H9 (cell line): ENCODE measurements around the gene MAGT1. TPM values are rescaled to one million over a fixed set of nuclear protein-coding genes. Genes with fewer than 3 reads are reported as not detected.

Experiments used
- DNase-seq: peaks from one replicate; pipeline ENCODE4 v3.0.0-alpha.2; 2017
- H2AFZ ChIP-seq: one replicate; pipeline ENCODE4 v1.6.1; 2013; ENCODE audit warnings: mild to moderate bottlenecking, low read length, control low read depth, moderate library complexity
- H2AK5ac ChIP-seq: 2 replicates; pipeline ENCODE4 v1.6.1; 2013; ENCODE audit warnings: low read length, control low read depth, mixed read lengths; ENCODE audit not compliant: insufficient read length
- H2BK120ac ChIP-seq: one replicate; pipeline ENCODE4 v1.6.1; 2013; ENCODE audit warnings: low read depth, mild to moderate bottlenecking, low read length, control low read depth, inconsistent platforms; ENCODE audit not compliant: poor library complexity, severe bottlenecking
- H2BK12ac ChIP-seq: 2 replicates; pipeline ENCODE4 v1.6.1; 2013; ENCODE audit warnings: low read length, control low read depth, mixed read lengths, low read depth; ENCODE audit not compliant: insufficient read length
- H2BK15ac ChIP-seq: 2 replicates; pipeline ENCODE4 v1.6.1; 2013; ENCODE audit warnings: low read depth, low read length, control low read depth
- H2BK20ac ChIP-seq: one replicate; pipeline ENCODE4 v1.6.1; 2013; ENCODE audit warnings: low read depth, mild to moderate bottlenecking, low read length, control low read depth, inconsistent platforms; ENCODE audit not compliant: poor library complexity, severe bottlenecking
- H2BK5ac ChIP-seq: 2 replicates; pipeline ENCODE4 v1.6.1; 2013; ENCODE audit warnings: low read length, control low read depth, mixed read lengths; ENCODE audit not compliant: insufficient read length
- H3K14ac ChIP-seq: 2 replicates; pipeline ENCODE4 v1.6.1; 2013; ENCODE audit warnings: low read length, control low read depth; ENCODE audit not compliant: insufficient read depth
- H3K18ac ChIP-seq: 2 replicates; pipeline ENCODE4 v1.6.1; 2013; ENCODE audit warnings: low read depth, mild to moderate bottlenecking, mixed read lengths, low read length, control low read depth; ENCODE audit not compliant: insufficient read length
- H3K23ac ChIP-seq: 2 replicates; pipeline ENCODE4 v1.6.1; 2013; ENCODE audit warnings: low read length, control low read depth, mixed read lengths, low read depth; ENCODE audit not compliant: insufficient read length
- H3K23me2 ChIP-seq: 2 replicates; pipeline ENCODE4 v1.6.1; 2013; ENCODE audit warnings: low read depth, mild to moderate bottlenecking, mixed read lengths, low read length, control low read depth; ENCODE audit not compliant: insufficient read length, poor library complexity, severe bottlenecking
- H3K27ac ChIP-seq: 2 replicates; pipeline ENCODE4 v1.5.1; 2013; ENCODE audit warnings: low read length, control low read depth, mixed read lengths, low read depth; ENCODE audit not compliant: insufficient read length
- H3K27me3 ChIP-seq: 2 replicates; pipeline ENCODE4 v1.6.1; 2013; ENCODE audit warnings: low read length, control low read depth, inconsistent platforms; ENCODE audit not compliant: insufficient read depth
- H3K4ac ChIP-seq: 2 replicates; pipeline ENCODE4 v1.6.1; 2013; ENCODE audit warnings: low read depth, mild to moderate bottlenecking, control low read depth, inconsistent platforms, low read length, moderate library complexity
- H3K4me1 ChIP-seq: 2 replicates; pipeline ENCODE4 v1.6.1; 2013; ENCODE audit warnings: low read length, control low read depth, inconsistent platforms; ENCODE audit not compliant: insufficient read depth
- H3K4me2 ChIP-seq: 2 replicates; pipeline ENCODE4 v1.6.1; 2013; ENCODE audit warnings: low read length, control low read depth, mixed read lengths; ENCODE audit not compliant: insufficient read length, insufficient read depth
- H3K56ac ChIP-seq: 2 replicates; pipeline ENCODE4 v1.6.1; 2013; ENCODE audit warnings: low read depth, mild to moderate bottlenecking, mixed read lengths, low read length, control low read depth; ENCODE audit not compliant: insufficient read length
- H3K79me1 ChIP-seq: 2 replicates; pipeline ENCODE4 v1.6.1; 2013; ENCODE audit warnings: low read depth, mild to moderate bottlenecking, moderate library complexity, low read length, control low read depth, inconsistent platforms; ENCODE audit not compliant: insufficient read depth, poor library complexity, severe bottlenecking
- H3K79me2 ChIP-seq: 2 replicates; pipeline ENCODE4 v1.6.1; 2013; ENCODE audit warnings: low read length, control low read depth, inconsistent platforms; ENCODE audit not compliant: insufficient read depth
- H3K9ac ChIP-seq: 2 replicates; pipeline ENCODE4 v1.6.1; 2013; ENCODE audit warnings: low read length, control low read depth, mixed read lengths; ENCODE audit not compliant: insufficient read length; ENCODE audit errors: extremely low read depth
- H3K9me3 ChIP-seq: one replicate; pipeline ENCODE4 v1.6.1; 2013; ENCODE audit warnings: low read depth, low read length, inconsistent platforms; ENCODE audit not compliant: control insufficient read depth
- H3T11ph ChIP-seq: one replicate; pipeline ENCODE4 v1.6.1; 2013; ENCODE audit warnings: mild to moderate bottlenecking, low read length, control low read depth, inconsistent platforms
- H4K20me1 ChIP-seq: one replicate; pipeline ENCODE4 v1.6.1; 2013; ENCODE audit not compliant: control insufficient read depth, insufficient read length, insufficient read depth
- H4K5ac ChIP-seq: 2 replicates; pipeline ENCODE4 v1.6.1; 2013; ENCODE audit warnings: low read depth, mild to moderate bottlenecking, mixed read lengths, low read length, control low read depth; ENCODE audit not compliant: insufficient read length
- H4K8ac ChIP-seq: replicated peaks from 2 replicates; pipeline ENCODE4 v1.6.1; 2013; ENCODE audit warnings: low read length, control low read depth, mixed read lengths, low read depth; ENCODE audit not compliant: insufficient read length
- H4K91ac ChIP-seq: 2 replicates; pipeline ENCODE4 v1.6.1; 2013; ENCODE audit warnings: low read depth, mild to moderate bottlenecking, moderate library complexity, mixed read lengths, low read length, control low read depth; ENCODE audit not compliant: insufficient read length
- H3K27ac Mint-ChIP-seq, 3 experiments: 2 replicates in 2 of 3; 3 replicates in 1 of 3; pipeline ENCODE4 v1.8.0; 2020 to 2021; ENCODE audit warnings: mixed read lengths in 3 of 3, mild to moderate bottlenecking in 1 of 3, moderate library complexity in 1 of 3
- H3K27me3 Mint-ChIP-seq: 2 replicates; pipeline ENCODE4 v1.8.0; 2021; ENCODE audit warnings: low read depth, mild to moderate bottlenecking, moderate library complexity, mixed read lengths
- H3K36me3 Mint-ChIP-seq, 3 experiments: 2 replicates in 2 of 3; 3 replicates in 1 of 3; pipeline ENCODE4 v1.8.0; 2020 to 2021; ENCODE audit warnings: low read depth in 3 of 3, mixed read lengths in 3 of 3; ENCODE audit not compliant: insufficient read depth in 1 of 3
- H3K4me1 Mint-ChIP-seq, 2 experiments: 2 replicates each; pipeline ENCODE4 v1.8.0; 2020; ENCODE audit warnings: mixed read lengths in 2 of 2
- H3K4me3 Mint-ChIP-seq, 2 experiments: 2 replicates in 1 of 2; 3 replicates in 1 of 2; pipeline ENCODE4 v1.8.0; 2020 to 2021; ENCODE audit warnings: mild to moderate bottlenecking in 2 of 2, mixed read lengths in 2 of 2, moderate library complexity in 1 of 2
- H3K9me3 Mint-ChIP-seq, 2 experiments: 2 replicates in 1 of 2; 3 replicates in 1 of 2; pipeline ENCODE4 v1.8.0; 2020; ENCODE audit warnings: mild to moderate bottlenecking in 2 of 2, mixed read lengths in 2 of 2, moderate library complexity in 1 of 2
- CTCF ChIP-seq: fragments of 200-600 bp; sonication (generic); conservative IDR thresholded peaks from 3 replicates; pipeline ENCODE4 v1.8.0; 2021; ENCODE audit warnings: antibody characterized with exemption, mild to moderate bottlenecking
- WGBS: extraction: QIAGEN DNeasy Blood & Tissue Kit; methylation state at CpG from one replicate; pipeline ENCODE4 v1.1.7; 2013; ENCODE audit warnings: missing lambda C conversion rate, low lambda C conversion rate, mixed read lengths; ENCODE audit not compliant: insufficient read length; ENCODE audit errors: extremely low coverage; 5-methylcytosine and 5-hydroxymethylcytosine counted together
- total RNA-seq: library from RNA; stranded (reverse); gene quantifications from 2 replicates; pipeline ENCODE4 v1.2.1, GENCODE V29; 2021

Gene MAGT1
- total RNA-seq, 1 experiment from 2014 or later: 42.8 TPM

GRCh38 chrX:77925764-77926163, 30.5 kb upstream of the MAGT1 start:
- Histone ChIP-seq H3K4me1 (no peaks in the 10 kb centered on the region), H3K9ac (no peak overlapping the region), H3K56ac (no peak overlapping the region), H4K5ac (no peak overlapping the region), H2AK5ac (no peak overlapping the region), H3K23me2 (no peaks in the 10 kb centered on the region), H4K20me1 (no peaks in the 10 kb centered on the region), H3K4me2 (no peak overlapping the region), H2BK15ac (no peak overlapping the region), H3K4ac (no peak overlapping the region), H3K79me2 (no peaks in the 10 kb centered on the region), H2BK20ac (no peak overlapping the region), H3K14ac (no peak overlapping the region), H2BK5ac (no peak overlapping the region), H2BK12ac (no peak overlapping the region), H3K9me3 (peaks cover 15% of the 10 kb centered on the region), H3T11ph (no peak overlapping the region), H3K79me1 (no peaks in the 10 kb centered on the region), H2AFZ (no peak overlapping the region), H4K8ac (no peak overlapping the region), H3K27me3 (no peaks in the 10 kb centered on the region), H3K23ac (no peak overlapping the region), H4K91ac (no peak overlapping the region), H2BK120ac (no peak overlapping the region), H3K18ac (no peak overlapping the region), H3K27ac (no peak overlapping the region)
- Mint-ChIP-seq H3K9me3 (peaks cover 51 to 54% of the 10 kb centered on the region in 2 experiments), H3K27ac (no peak overlapping the region), H3K27me3 (no peaks in the 10 kb centered on the region), H3K4me3 (no peak overlapping the region), H3K4me1 (no peaks in the 10 kb centered on the region), H3K36me3 (peaks cover 0 to 4% (median 3%) of the 10 kb centered on the region in 3 experiments; a peak in 2 of 7 replicates)
- no peak for DNase-seq
- no peak for TF ChIP-seq CTCF
- no CpG with 5 or more reads among the region's 3 CpGs for WGBS
